Neural cell (in vitro differentiated cells): ENCODE data around the gene HDGFL3. TPM values are rescaled to one million over a fixed set of nuclear protein-coding genes. Genes with fewer than 3 reads are reported as not detected.

Source experiments
- H2AFZ ChIP-seq: fragments of 200-600, 300-800 bp; sonication (generic), shearing (Covaris generic); 2 replicates; pipeline ENCODE4 v1.6.0; 2014; ENCODE audit warnings: low read depth, mild to moderate bottlenecking, antibody characterized with exemption, low read length, moderate library complexity
- H3F3A ChIP-seq: fragments of 200-600 bp; shearing (Covaris generic); 2 replicates; pipeline ENCODE4 v1.6.1; 2016; ENCODE audit warnings: mild to moderate bottlenecking, moderate library complexity, mixed read lengths, antibody characterized with exemption, low read length; ENCODE audit not compliant: insufficient read depth, poor library complexity, severe bottlenecking
- H3K27ac ChIP-seq: fragments of 200-600, 300-800 bp; sonication (generic), shearing (Covaris generic); 2 replicates; pipeline ENCODE4 v1.5.1; 2014; ENCODE audit warnings: mild to moderate bottlenecking, low read length, moderate library complexity
- H3K27me3 ChIP-seq: fragments of 300-800, 200-600 bp; sonication (generic), shearing (Covaris generic); 2 replicates; pipeline ENCODE4 v1.6.0; 2014; ENCODE audit warnings: mild to moderate bottlenecking, low read depth, low read length, moderate library complexity; ENCODE audit not compliant: insufficient read depth
- H3K36me3 ChIP-seq: fragments of 300-800, 200-600 bp; sonication (generic), shearing (Covaris generic); 2 replicates; pipeline ENCODE4 v1.5.1; 2014; ENCODE audit warnings: mild to moderate bottlenecking, antibody characterized with exemption, low read length, moderate library complexity; ENCODE audit not compliant: insufficient read depth
- H3K4me2 ChIP-seq: fragments of 300-800, 200-600 bp; sonication (generic), shearing (Covaris generic); 2 replicates; pipeline ENCODE4 v1.6.0; 2014; ENCODE audit warnings: mild to moderate bottlenecking, low read length
- H3K4me3 ChIP-seq: fragments of 300-800, 200-600 bp; sonication (generic), shearing (Covaris generic); 2 replicates; pipeline ENCODE4 v1.5.1; 2014; ENCODE audit warnings: mild to moderate bottlenecking, low read length, moderate library complexity
- H3K79me2 ChIP-seq: fragments of 200-600 bp; shearing (Covaris generic); replicated peaks from 2 replicates; pipeline ENCODE4 v1.6.0; 2014; ENCODE audit warnings: mild to moderate bottlenecking, low read length, moderate library complexity; ENCODE audit not compliant: insufficient read depth
- H3K9ac ChIP-seq: fragments of 300-800, 200-600 bp; sonication (generic), shearing (Covaris generic); 2 replicates; pipeline ENCODE4 v1.6.1; 2016; ENCODE audit warnings: mild to moderate bottlenecking, low read length, mixed read lengths
- H3K9me2 ChIP-seq: fragments of 200-600 bp; shearing (Covaris generic); 2 replicates; pipeline ENCODE4 v1.6.1; 2016; ENCODE audit warnings: mild to moderate bottlenecking, low read length, mixed read lengths; ENCODE audit not compliant: insufficient read depth
- H3K9me3 ChIP-seq: fragments of 200-600, 300-800 bp; sonication (generic), shearing (Covaris generic); 2 replicates; pipeline ENCODE4 v1.6.1; 2016; ENCODE audit warnings: mild to moderate bottlenecking, mixed run types, low read length, moderate library complexity, mixed read lengths
- H4K20me1 ChIP-seq: fragments of 200-600 bp; shearing (Covaris generic); 2 replicates; pipeline ENCODE4 v1.6.1; 2016; ENCODE audit warnings: mild to moderate bottlenecking, mixed run types; ENCODE audit not compliant: insufficient read depth
- CTCF ChIP-seq: fragments of 450-650 bp; IDR thresholded peaks from 2 replicates; pipeline ENCODE4 v1.5.1; 2014; ENCODE audit warnings: antibody characterized with exemption, mild to moderate bottlenecking, moderate library complexity; ENCODE audit not compliant: poor library complexity, severe bottlenecking
- EP300 ChIP-seq: fragments of 450-650 bp; conservative IDR thresholded peaks from 2 replicates; pipeline ENCODE4 v1.6.1; 2014; ENCODE audit warnings: antibody characterized with exemption, mild to moderate bottlenecking, moderate library complexity; ENCODE audit not compliant: poor library complexity, severe bottlenecking
- EZH2 ChIP-seq: fragments of 200-600, 300-800 bp; shearing (Covaris generic), sonication (generic); IDR thresholded peaks from 2 replicates; pipeline ENCODE4 v1.6.1; 2014; ENCODE audit warnings: antibody characterized with exemption, low read length, borderline replicate concordance, mild to moderate bottlenecking; ENCODE audit not compliant: insufficient read depth, poor library complexity, severe bottlenecking
- MXI1 ChIP-seq: fragments of 450-650 bp; conservative IDR thresholded peaks from 2 replicates; pipeline ENCODE4 v1.6.1; 2014; ENCODE audit warnings: antibody characterized with exemption, mild to moderate bottlenecking; ENCODE audit not compliant: poor library complexity, severe bottlenecking
- POLR2AphosphoS5 ChIP-seq: IDR thresholded peaks from 2 replicates; pipeline ENCODE4 v1.6.1; 2012
- RAD21 ChIP-seq: fragments of 450-650 bp; conservative IDR thresholded peaks from 2 replicates; pipeline ENCODE4 v1.6.1; 2014; ENCODE audit warnings: antibody characterized with exemption, mild to moderate bottlenecking, moderate library complexity
- REST ChIP-seq: IDR thresholded peaks from 2 replicates; pipeline ENCODE4 v1.6.1; 2012; ENCODE audit warnings: borderline replicate concordance
- SMC3 ChIP-seq: fragments of 450-650 bp; conservative IDR thresholded peaks from 2 replicates; pipeline ENCODE4 v1.6.1; 2014; ENCODE audit warnings: antibody characterized with exemption, mild to moderate bottlenecking, moderate library complexity; ENCODE audit not compliant: poor library complexity
- TAF1 ChIP-seq: IDR thresholded peaks from 2 replicates; pipeline ENCODE4 v1.6.1; 2012; ENCODE audit warnings: low read depth
- polyA plus RNA-seq: library from polyadenylated mRNA; depleted of rRNA; stranded (reverse); fragments of >200 nt; gene quantifications from 2 replicates; pipeline ENCODE4 v1.2.3, GENCODE V29; 2014

The HDGFL3 gene
- polyA plus RNA-seq, 1 donor from 2014 or later: 339 TPM

GRCh38 chr15:83243634-83244033 lies 36.0 kb upstream of the HDGFL3 start:
- Histone ChIP-seq H3F3A (no peaks in the 10 kb centered on the region), H3K36me3 (no peaks in the 10 kb centered on the region), H3K9ac (no peak overlapping the region)

GRCh38 chr15:83230242-83230641 lies 22.6 kb upstream of the HDGFL3 start:
- Histone ChIP-seq H3K9me3 (peaks cover 3% of the 10 kb centered on the region), H4K20me1 (no peaks in the 10 kb centered on the region), H3K4me3 (no peak overlapping the region), H3K9me2 (no peaks in the 10 kb centered on the region), H3F3A (no peaks in the 10 kb centered on the region), H3K4me2 (no peak overlapping the region), H3K9ac (no peak overlapping the region), H3K27me3 (no peaks in the 10 kb centered on the region), H2AFZ (no peak overlapping the region), H3K36me3 (no peaks in the 10 kb centered on the region), H3K79me2 (no peaks in the 10 kb centered on the region), H3K27ac (no peak overlapping the region)
- TF ChIP-seq REST (no peak), TAF1 (no peak), POLR2AphosphoS5 (no peak), EP300 (no peak), CTCF (no peak), SMC3 (no peak), EZH2 (no peak)

More at GRCh38 chr15:83243634-83244033, 36.0 kb upstream of the HDGFL3 start:
- Histone ChIP-seq H3K27me3 (no peaks in the 10 kb centered on the region), H3K9me2 (no peaks in the 10 kb centered on the region), H3K27ac (no peak overlapping the region), H3K79me2 (no peaks in the 10 kb centered on the region), H4K20me1 (no peaks in the 10 kb centered on the region), H3K4me2 (no peak overlapping the region), H3K4me3 (no peak overlapping the region), H2AFZ (no peak overlapping the region), H3K9me3 (no peaks in the 10 kb centered on the region)
- no peak for TF ChIP-seq SMC3
- no peak for TF ChIP-seq POLR2AphosphoS5
- TF ChIP-seq EZH2: no peak
- TF ChIP-seq EP300: no peak
- TF ChIP-seq CTCF: no peak
- TF ChIP-seq MXI1: no peak
- no peak for TF ChIP-seq RAD21
- TF ChIP-seq REST: no peak
- TF ChIP-seq TAF1: no peak
